Lower leg skin (tissue), 4 donors: ENCODE results near the gene MYO1H. TPM values are rescaled to one million over a fixed set of nuclear protein-coding genes. Genes with fewer than 3 reads are reported as not detected.

Source experiments
- DNase-seq, 2 donors: peaks; one replicate each; pipeline ENCODE4 v3.0.0-alpha.2; 2019; ENCODE audit warnings: low spot score in 2 of 2
- H3K4me3 ChIP-seq: fragments of 200-600 bp; sonication (generic); 2 replicates; pipeline ENCODE4 v1.5.1; 2017; ENCODE audit warnings: mild to moderate bottlenecking, low read depth; ENCODE audit not compliant: poor library complexity, severe bottlenecking
- CTCF ChIP-seq, 3 donors: fragments of 450-650 bp; IDR thresholded peaks; one replicate each; pipeline ENCODE4 v1.5.1; 2016; ENCODE audit warnings: antibody characterized with exemption in 3 of 3, mild to moderate bottlenecking in 3 of 3, moderate library complexity in 2 of 3
- POLR2A ChIP-seq, 2 donors: fragments of 450-650 bp; IDR thresholded peaks; one replicate each; pipeline ENCODE4 v1.6.1; 2016 to 2017; ENCODE audit warnings: antibody characterized with exemption in 2 of 2, mild to moderate bottlenecking in 1 of 2, moderate library complexity in 1 of 2
- WGBS, 2 donors: methylation state at CpG; one replicate each; pipeline ENCODE4 v1.1.5; 2018; 5-methylcytosine and 5-hydroxymethylcytosine counted together
- intact Hi-C: fragments of 100-400 bp; cut with DNase I; formaldehyde crosslinking; loops from one replicate; pipeline ENCODE4 v1.15.0; 2023; ENCODE audit warnings: low total_unique reads
- total RNA-seq, 4 donors: library from RNA; depleted of rRNA; stranded (reverse); fragments of >200 nt; gene quantifications; one replicate each; pipeline ENCODE4 v1.1.0, GENCODE V29; 2016

MYO1H gene
- total RNA-seq, 4 donors from 2014 or later = 0.20 to 0.75 TPM; not detected in 2

GRCh38 chr12:109491671-109492070, 144.0 kb downstream of the MYO1H start:
- TF ChIP-seq CTCF (IDR thresholded peaks at IDR 0.05) = no peak
- TF ChIP-seq POLR2A (IDR thresholded peaks at IDR 0.05) = no peak
- H3K4me3 ChIP-seq = no peak overlapping the region
- WGBS, 2 donors = 87 to 95% methylated on average over 4 of the region's 4 CpGs
- intact Hi-C loops = no loop called here
- DNase-seq = no peak

- 83 to 87% methylated on average over 5 of the region's 5 CpGs for WGBS, 2 donors
- DNase-seq = no peak
- no peak overlapping the region for H3K4me3 ChIP-seq
- TF ChIP-seq CTCF (IDR thresholded peaks at IDR 0.05) (no peak), POLR2A (IDR thresholded peaks at IDR 0.05) (no peak)
- intact Hi-C loops = no loop called here
These were observed 144.7 kb downstream of the MYO1H start for GRCh38 chr12:109492371-109492770.

- TF ChIP-seq CTCF (IDR thresholded peaks at IDR 0.05) (no peak), POLR2A (IDR thresholded peaks at IDR 0.05) (no peak)
- intact Hi-C loops = no loop called here
- H3K4me3 ChIP-seq = no peak overlapping the region
- DNase-seq = no peak
These were observed 145.4 kb downstream of the MYO1H start for GRCh38 chr12:109493090-109493489.

- 100% methylated on average over 1 of the region's 1 CpG for WGBS, 2 donors
- TF ChIP-seq CTCF (IDR thresholded peaks at IDR 0.05) = no peak
- no peak for TF ChIP-seq POLR2A (IDR thresholded peaks at IDR 0.05)
These were observed 146.2 kb downstream of the MYO1H start for GRCh38 chr12:109493938-109494337.

GRCh38 chr12:109494348-109494881, 146.7 kb downstream of the MYO1H start:
- WGBS, 2 donors = 93 to 95% methylated on average over 7 of the region's 7 CpGs
- DNase-seq = no peak
- TF ChIP-seq CTCF (IDR thresholded peaks at IDR 0.05) = no peak
- TF ChIP-seq POLR2A (IDR thresholded peaks at IDR 0.05) = no peak
- intact Hi-C loops = no loop called here
- no peak overlapping the region for H3K4me3 ChIP-seq

More at GRCh38 chr12:109493938-109494337, 146.2 kb downstream of the MYO1H start:
- intact Hi-C loops = no loop called here
- no peak for DNase-seq
- no peak overlapping the region for H3K4me3 ChIP-seq

- intact Hi-C loops = no loop called here
- DNase-seq = no peak
- no peak overlapping the region for H3K4me3 ChIP-seq
- no peak for TF ChIP-seq POLR2A (IDR thresholded peaks at IDR 0.05)
- no peak for TF ChIP-seq CTCF (IDR thresholded peaks at IDR 0.05)
These were observed 147.3 kb downstream of the MYO1H start for GRCh38 chr12:109495012-109495411.
